HepG2 (cell line): ENCODE data around the gene VSIG10L. TPM values are rescaled to one million over a fixed set of nuclear protein-coding genes. Genes with fewer than 3 reads are reported as not detected.

Experiments used
- ATAC-seq: fragments of 200-7000 bp; cut with Tn5 transposase; 3 replicates; pipeline ENCODE4 v1.9.1; 2020; ENCODE audit warnings: mild to moderate bottlenecking, moderate library complexity
- BruUV-seq: library from RNA; stranded (reverse); fragments of 400-500 nt; replicated peaks from 2 replicates; lab custom pipeline; 2021; lab: Mats Ljungman, UMichigan
- CTCF ChIA-PET: fragments of 300-600 bp; formaldehyde crosslinking; extraction: SDS; loops from one replicate; lab custom pipeline; 2021; ENCODE audit warnings: low total read pairs, inconsistent platforms, low intra/inter-chr PET ratio; lab: Yijun Ruan, JAX
- POLR2A ChIA-PET: fragments of 350-600 bp; sonication (Branson Sonifier 250); formaldehyde crosslinking; loops from one replicate; lab custom pipeline; 2020; ENCODE audit warnings: antibody characterized with exemption, inconsistent platforms; lab: Yijun Ruan, JAX
- DNase-seq: peaks from one replicate; pipeline ENCODE4 v3.0.0-alpha.2; 2015; ENCODE audit warnings: low spot score
- FAIRE-seq: peaks from 3 replicates; lab custom pipeline; 2011; peaks lifted over from hg19 to GRCh38; lab: Jason Lieb, UNC
- H2AFZ ChIP-seq: one replicate; pipeline ENCODE4 v1.6.1; 2011; ENCODE audit warnings: low read length, inconsistent platforms
- H3K27ac ChIP-seq: fragments of 300-600 bp; 3 replicates; pipeline ENCODE4 v1.8.0; 2011; ENCODE audit warnings: mixed run types, mild to moderate bottlenecking, mixed read lengths, low read length, inconsistent platforms; ENCODE audit not compliant: insufficient read depth; ENCODE audit errors: extremely low read length
- H3K27me3 ChIP-seq, 2 experiments: fragments of 200-600 bp in 1 of 2; 2 replicates in 1 of 2; 3 replicates in 1 of 2; pipeline versions ENCODE4 v1.6.0 to v1.8.0; 2011; ENCODE audit warnings: low read length in 2 of 2, mild to moderate bottlenecking in 2 of 2, moderate library complexity in 2 of 2, inconsistent platforms in 1 of 2; ENCODE audit not compliant: insufficient read depth in 2 of 2, control insufficient read depth in 1 of 2
- H3K36me3 ChIP-seq, 2 experiments: fragments of 200-600 bp in 1 of 2; replicated peaks in 1 of 2; 2 replicates in 1 of 2; 3 replicates in 1 of 2; pipeline versions ENCODE4 v1.5.1 to v1.8.0; 2011; ENCODE audit warnings: low read length in 2 of 2, inconsistent platforms in 1 of 2; ENCODE audit not compliant: insufficient read depth in 2 of 2, control insufficient read depth in 1 of 2
- H3K4me1 ChIP-seq: 2 replicates; pipeline ENCODE4 v1.5.1; 2012; ENCODE audit warnings: low read length, inconsistent platforms; ENCODE audit not compliant: insufficient read depth
- H3K4me2 ChIP-seq: 2 replicates; pipeline ENCODE4 v1.6.0; 2011; ENCODE audit warnings: low read depth, low read length, inconsistent platforms
- H3K4me3 ChIP-seq, 3 experiments: fragments of 200-600 bp in 1 of 3; sonication (generic), shearing (Covaris generic) in 1 of 3; replicated peaks in 1 of 3; 2 replicates each; pipeline ENCODE4 v1.5.1; 2011 to 2016; ENCODE audit warnings: low read length in 3 of 3, inconsistent platforms in 2 of 3, low read depth in 2 of 3, mild to moderate bottlenecking in 2 of 3, control low read depth in 1 of 3, mixed read lengths in 1 of 3; ENCODE audit not compliant: insufficient read depth in 1 of 3
- H3K79me2 ChIP-seq: one replicate; pipeline ENCODE4 v1.6.1; 2011; ENCODE audit warnings: low read length, inconsistent platforms; ENCODE audit not compliant: insufficient read depth
- H3K9ac ChIP-seq: 2 replicates; pipeline ENCODE4 v1.6.0; 2011; ENCODE audit warnings: mild to moderate bottlenecking, low read depth, low read length, inconsistent platforms; ENCODE audit not compliant: insufficient read depth
- H3K9me3 ChIP-seq: 2 replicates; pipeline ENCODE4 v1.5.1; 2012; ENCODE audit warnings: mild to moderate bottlenecking, low read length
- H4K20me1 ChIP-seq: 2 replicates; pipeline ENCODE4 v1.6.0; 2011; ENCODE audit warnings: inconsistent platforms, mild to moderate bottlenecking, low read length, moderate library complexity; ENCODE audit not compliant: insufficient read depth
- AGO2 ChIP-seq: fragments of 200-400 bp; formaldehyde crosslinking; optimal IDR thresholded peaks from 2 replicates; pipeline ENCODE3; 2017; ENCODE audit warnings: mild to moderate bottlenecking, low read depth, low read length, moderate library complexity
- IKZF1 ChIP-seq: fragments of 450-650 bp; IDR thresholded peaks from 2 replicates; pipeline ENCODE4 v1.7.1; 2016
- KLF12 ChIP-seq: sonication (generic); formaldehyde crosslinking; IDR thresholded peaks from 2 replicates; pipeline ENCODE4 v1.4.0; 2020; ENCODE audit warnings: missing genetic modification reagents, borderline replicate concordance
- MXD4 ChIP-seq: IDR thresholded peaks from 2 replicates; pipeline ENCODE4 v1.6.1; 2016; ENCODE audit warnings: mild to moderate bottlenecking, missing biosample characterization, missing genetic modification reagents
- NFYB ChIP-seq: sonication (generic); formaldehyde crosslinking; IDR thresholded peaks from 2 replicates; pipeline ENCODE4 v1.4.0; 2020; ENCODE audit warnings: missing genetic modification reagents
- PBX3 ChIP-seq: sonication (generic); formaldehyde crosslinking; IDR thresholded peaks from 2 replicates; pipeline ENCODE4 v1.8.1; 2023; ENCODE audit warnings: missing genetic modification reagents, inconsistent platforms, borderline replicate concordance
- SMARCC2 ChIP-seq: fragments of 450-650 bp; IDR thresholded peaks from 2 replicates; pipeline ENCODE4 v1.6.1; 2017; ENCODE audit warnings: antibody characterized with exemption, mild to moderate bottlenecking
- WIZ ChIP-seq: sonication (generic); formaldehyde crosslinking; IDR thresholded peaks from 2 replicates; pipeline ENCODE4 v1.5.1; 2020; ENCODE audit warnings: mild to moderate bottlenecking, missing genetic modification reagents
- YEATS4 ChIP-seq: sonication (generic); formaldehyde crosslinking; IDR thresholded peaks from 2 replicates; pipeline ENCODE4 v1.4.0; 2020; ENCODE audit warnings: missing genetic modification reagents, borderline replicate concordance
- ZNF121 ChIP-seq: sonication (generic); formaldehyde crosslinking; IDR thresholded peaks from 2 replicates; pipeline ENCODE4 v1.5.0; 2020; ENCODE audit warnings: mild to moderate bottlenecking, missing genetic modification reagents
- ZNF362 ChIP-seq: sonication (generic); formaldehyde crosslinking; IDR thresholded peaks from 2 replicates; pipeline ENCODE4 v1.4.0; 2020; ENCODE audit warnings: missing genetic modification reagents, mild to moderate bottlenecking, borderline replicate concordance
- ZNF746 ChIP-seq: sonication (generic); formaldehyde crosslinking; IDR thresholded peaks from 2 replicates; pipeline ENCODE4 v1.8.0; 2022; ENCODE audit warnings: mild to moderate bottlenecking, missing genetic modification reagents
- ZNF749 ChIP-seq: sonication (generic); formaldehyde crosslinking; IDR thresholded peaks from 2 replicates; pipeline ENCODE4 v1.8.0; 2022; ENCODE audit warnings: mild to moderate bottlenecking, missing genetic modification reagents, moderate library complexity, borderline replicate concordance
- ZNF792 ChIP-seq: IDR thresholded peaks from 2 replicates; pipeline ENCODE4 v1.6.1; 2016
- ZNF841 ChIP-seq: sonication (generic); formaldehyde crosslinking; IDR thresholded peaks from 2 replicates; pipeline ENCODE4 v1.8.1; 2023; ENCODE audit warnings: missing genetic modification reagents, borderline replicate concordance
- WGBS: methylation state at CpG from one replicate; pipeline ENCODE4 v1.1.6; 2017; ENCODE audit warnings: low lambda C conversion rate; 5-methylcytosine and 5-hydroxymethylcytosine counted together
- in situ Hi-C: cut with HindIII; loops from 2 replicates; pipeline ENCODE4 v1.10.0; 2017; ENCODE audit warnings: low pct_unique_long_range_greater_than_20kb; ENCODE audit not compliant: extremely low pct_ligation_motif_present
- intact Hi-C: fragments of 100-400 bp; cut with micrococcal nuclease; formaldehyde crosslinking; loops from one replicate; pipeline ENCODE4 v1.10.0; 2022; ENCODE audit not compliant: unreplicated experiment
- polyA plus RNA-seq, 8 experiments: library from polyadenylated mRNA; depleted of rRNA in 3 of 8; stranded (reverse) in 7 of 8; unstranded in 1 of 8; fragments of >200 nt; fragmentation: Illumina TruSeq in 4 of 8; extraction: Trizol in 4 of 8; gene quantifications; 2 replicates each; pipeline versions ENCODE4 v1.2.1 to v1.2.3, GENCODE V29; 2011 to 2016; ENCODE audit warnings: low read depth in 4 of 8, missing spikeins in 1 of 8, mixed read lengths in 1 of 8; ENCODE audit not compliant: insufficient read depth in 1 of 8
- total RNA-seq, 5 experiments: library from RNA; depleted of rRNA; stranded (reverse); fragments of >200 nt; fragmentation: Illumina TruSeq; extraction: Trizol; gene quantifications; 2 replicates each; pipeline ENCODE4 v1.2.3, GENCODE V29; 2016; ENCODE audit warnings: low read depth in 1 of 5
- TF ChIP-seq, protein P1 (sequence below): IDR thresholded peaks from 2 replicates; pipeline ENCODE4 v1.6.1; 2016; ENCODE audit warnings: missing biosample characterization, missing genetic modification reagents, low read depth

VSIG10L gene
- total and polyA plus RNA-seq, 2 of the 13 experiments (the other 11 are each of a cell fraction or from before 2014, with no cell fraction given), result 2.7 to 8.5 TPM

DNA sequence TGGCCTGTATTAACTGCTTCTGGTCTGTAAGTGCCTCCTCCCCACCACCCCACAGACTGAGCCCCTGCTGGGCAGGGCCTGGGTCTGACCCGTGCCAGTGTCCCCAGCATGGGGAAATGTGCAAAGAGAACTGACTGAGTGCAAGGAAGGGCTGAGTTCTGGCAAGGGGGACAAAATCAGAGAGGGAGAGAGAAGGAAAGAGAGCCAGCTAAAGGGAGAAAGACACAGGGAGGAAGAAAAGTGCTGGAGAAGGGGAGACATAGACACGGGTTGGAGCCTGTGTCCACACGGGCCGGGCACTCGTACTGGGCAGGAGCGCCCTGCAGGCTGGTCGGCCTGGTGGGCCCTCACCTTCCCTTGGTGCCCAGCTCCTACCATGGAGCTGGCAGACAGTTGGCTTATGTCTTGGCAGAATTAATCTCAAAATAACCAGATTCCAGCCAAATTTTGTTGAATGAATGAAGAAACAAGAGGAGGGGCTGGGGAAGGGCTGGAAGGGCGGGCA lies 29.3 kb upstream of the VSIG10L start:
- H3K9ac ChIP-seq, result no peak overlapping the region
- FAIRE-seq, result no peak
- no peak overlapping the region for H3K4me3 ChIP-seq
- no peak overlapping the region for H2AFZ ChIP-seq
- no peak for ATAC-seq
- peaks cover 37% of the 10 kb centered on the region for H3K4me1 ChIP-seq
- intact Hi-C loops (no loop called here), in situ Hi-C loops (no loop called here)
- no peak for TF ChIP-seq SMARCC2
- no peak for TF ChIP-seq ZNF746 (CRISPR knock-in tag)
- no peak for TF ChIP-seq IKZF1
- TF ChIP-seq, protein P1, sequence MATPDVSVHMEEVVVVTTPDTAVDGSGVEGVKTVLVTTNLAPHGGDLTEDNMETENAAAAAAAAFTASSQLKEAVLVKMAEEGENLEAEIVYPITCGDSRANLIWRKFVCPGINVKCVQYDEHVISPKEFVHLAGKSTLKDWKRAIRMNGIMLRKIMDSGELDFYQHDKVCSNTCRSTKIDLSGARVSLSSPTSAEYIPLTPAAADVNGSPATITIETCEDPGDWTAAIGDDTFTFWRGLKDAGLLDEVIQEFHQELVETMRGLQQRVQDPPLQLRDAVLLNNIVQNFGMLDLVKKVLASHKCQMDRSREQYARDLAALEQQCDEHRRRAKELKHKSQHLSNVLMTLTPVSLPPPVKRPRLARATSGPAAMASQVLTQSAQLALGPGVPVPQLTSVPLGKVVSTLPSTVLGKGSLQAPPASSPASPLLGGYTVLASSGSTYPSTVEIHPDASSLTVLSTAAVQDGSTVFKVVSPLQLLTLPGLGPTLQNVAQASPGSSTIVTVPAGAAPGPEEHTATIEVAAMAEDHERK (CRISPR knock-in tag), result no peak
- no peak for TF ChIP-seq AGO2
- no peak for TF ChIP-seq MXD4
- no peak for TF ChIP-seq ZNF749 (CRISPR knock-in tag)
- no peak for TF ChIP-seq ZNF792 (CRISPR knock-in tag)
- TF ChIP-seq PBX3 (CRISPR knock-in tag), result no peak
- no peak for TF ChIP-seq NFYB (CRISPR knock-in tag)
- no peak for TF ChIP-seq KLF12 (CRISPR knock-in tag)
- TF ChIP-seq YEATS4 (CRISPR knock-in tag), result no peak
- no peak for TF ChIP-seq ZNF121
- no peak for TF ChIP-seq ZNF841
- TF ChIP-seq WIZ (CRISPR knock-in tag), result no peak
- no peak for TF ChIP-seq ZNF362 (CRISPR knock-in tag)
- no peak overlapping the region for H3K27ac ChIP-seq
- 60% methylated on average over 8 of the region's 8 CpGs for WGBS
- H3K4me2 ChIP-seq, result no peak overlapping the region
- ChIA-PET POLR2A (interaction anchor here (1.0 to 5.3 kb wide), 6 partner anchors 9 to 30 kb away, joined by 3 to 27 read pairs (median 9); partner anchors contain the start of gene VSIG10L), CTCF (no interaction called here)
- peaks cover 12% of the 10 kb centered on the region for H3K79me2 ChIP-seq
- no peak for DNase-seq
- no peaks in the 10 kb centered on the region for H3K36me3 ChIP-seq
- no peaks in the 10 kb centered on the region for H4K20me1 ChIP-seq
- H3K27me3 ChIP-seq, result peaks cover 0 to 18% of the 10 kb centered on the region in 2 experiments; a peak in 1 of 5 replicates
- no peaks in the 10 kb centered on the region for H3K9me3 ChIP-seq
- no TSS peak for BruUV-seq
